GM18873 (cell line): ENCODE measurements around the gene STMN3.
A peak's percentile ranks its signal among the peaks of the same experiment; 100 is the strongest.
"Not testable (repeated sequence)": the region's sequence is repeated elsewhere in the genome, so short reads cannot be mapped to it uniquely, and the experiment has no call there.

ENCODE experiments used
- ATAC-seq: cut with Tn5 transposase; IDR thresholded peaks from one replicate; pipeline ENCODE4 v1.9.1; 2021; ENCODE audit warnings: mild to moderate bottlenecking, moderate library complexity, moderate number of reproducible peaks; ENCODE audit not compliant: unreplicated experiment, low FRiP score

Gene STMN3

DNA sequence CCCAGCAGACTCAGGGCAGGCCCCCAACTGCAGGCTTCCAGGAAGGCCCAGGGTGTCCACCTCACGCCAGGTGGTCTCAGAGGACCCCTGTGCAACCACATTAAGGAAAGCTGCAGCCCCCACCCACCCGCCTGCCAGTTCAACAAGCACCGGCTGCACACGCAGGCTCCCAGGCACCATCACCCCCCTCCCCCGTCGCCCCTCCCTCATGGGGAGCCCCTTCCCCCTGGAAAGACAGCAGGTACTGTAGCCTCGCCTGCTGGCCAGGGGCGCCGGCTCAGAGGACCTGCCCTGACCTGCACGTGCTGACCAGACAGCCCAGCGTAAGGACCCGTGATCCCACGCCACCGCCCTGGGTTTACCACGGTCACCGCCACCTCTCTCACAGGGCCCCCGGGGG is 12.5 kb downstream of the STMN3 start:
- not testable (repeated sequence) for ATAC-seq

DNA sequence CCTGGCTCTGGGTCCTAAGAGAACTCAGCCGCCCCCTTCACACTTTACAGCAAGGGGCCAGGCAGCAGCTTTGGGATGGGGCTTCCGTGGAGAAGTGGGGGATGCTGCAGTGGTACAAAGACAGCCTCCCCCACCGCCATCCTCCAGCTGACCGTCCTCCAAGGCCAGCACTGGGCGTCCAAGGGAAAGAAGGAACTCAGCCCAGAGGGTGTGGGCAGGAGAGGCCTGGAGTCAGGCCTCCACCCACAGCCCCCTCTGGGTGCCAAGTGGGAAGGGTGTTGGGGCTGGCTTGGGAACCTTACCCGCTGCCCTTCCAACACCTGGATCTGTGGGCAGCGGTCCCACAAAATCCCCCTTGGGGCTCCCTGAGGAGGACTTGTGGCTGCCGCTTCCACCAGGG is 13.1 kb downstream of the STMN3 start:
- ATAC-seq: no peak

DNA sequence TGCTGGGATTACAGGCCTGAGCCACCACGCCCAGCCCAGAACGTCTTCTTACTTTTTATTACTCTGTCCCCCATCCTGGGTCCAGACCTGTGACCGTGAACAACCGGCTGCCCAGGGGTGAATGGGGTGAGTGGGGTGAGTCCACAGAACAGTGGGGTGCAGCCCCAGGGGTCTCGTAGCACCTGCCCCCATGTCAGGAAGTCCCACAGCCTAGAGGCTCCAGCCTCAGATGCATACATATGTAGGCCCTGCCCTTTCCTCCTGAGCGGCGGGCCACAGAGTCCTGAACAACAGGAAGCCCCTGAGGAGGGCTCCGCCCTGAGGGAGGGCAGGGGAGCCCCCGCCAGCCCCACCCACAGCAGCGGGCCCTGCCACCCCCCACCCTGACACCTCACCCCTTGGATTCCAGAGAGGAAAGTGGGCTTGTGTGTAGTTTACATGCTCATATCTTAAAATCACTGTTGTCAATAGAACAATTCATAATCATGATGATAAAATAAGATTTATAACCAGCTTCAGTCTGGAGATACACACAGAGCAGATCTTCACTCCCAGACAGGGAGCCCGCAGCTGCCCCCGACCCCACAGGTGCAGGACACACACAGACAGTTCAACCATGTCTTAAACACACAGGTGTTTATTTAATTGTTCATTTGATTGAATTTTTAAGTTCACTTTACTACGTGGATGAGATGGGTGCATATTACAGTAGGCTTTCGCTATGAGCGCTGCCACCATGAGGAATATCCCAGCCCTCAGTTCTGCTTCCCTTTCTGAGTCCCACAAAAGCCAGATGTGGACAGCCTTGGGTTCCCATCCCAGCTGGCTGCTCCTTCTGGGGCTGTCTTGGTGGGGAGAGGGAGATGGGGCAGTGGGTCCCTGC is 13.9 kb downstream of the STMN3 start:
- no peak for ATAC-seq

DNA sequence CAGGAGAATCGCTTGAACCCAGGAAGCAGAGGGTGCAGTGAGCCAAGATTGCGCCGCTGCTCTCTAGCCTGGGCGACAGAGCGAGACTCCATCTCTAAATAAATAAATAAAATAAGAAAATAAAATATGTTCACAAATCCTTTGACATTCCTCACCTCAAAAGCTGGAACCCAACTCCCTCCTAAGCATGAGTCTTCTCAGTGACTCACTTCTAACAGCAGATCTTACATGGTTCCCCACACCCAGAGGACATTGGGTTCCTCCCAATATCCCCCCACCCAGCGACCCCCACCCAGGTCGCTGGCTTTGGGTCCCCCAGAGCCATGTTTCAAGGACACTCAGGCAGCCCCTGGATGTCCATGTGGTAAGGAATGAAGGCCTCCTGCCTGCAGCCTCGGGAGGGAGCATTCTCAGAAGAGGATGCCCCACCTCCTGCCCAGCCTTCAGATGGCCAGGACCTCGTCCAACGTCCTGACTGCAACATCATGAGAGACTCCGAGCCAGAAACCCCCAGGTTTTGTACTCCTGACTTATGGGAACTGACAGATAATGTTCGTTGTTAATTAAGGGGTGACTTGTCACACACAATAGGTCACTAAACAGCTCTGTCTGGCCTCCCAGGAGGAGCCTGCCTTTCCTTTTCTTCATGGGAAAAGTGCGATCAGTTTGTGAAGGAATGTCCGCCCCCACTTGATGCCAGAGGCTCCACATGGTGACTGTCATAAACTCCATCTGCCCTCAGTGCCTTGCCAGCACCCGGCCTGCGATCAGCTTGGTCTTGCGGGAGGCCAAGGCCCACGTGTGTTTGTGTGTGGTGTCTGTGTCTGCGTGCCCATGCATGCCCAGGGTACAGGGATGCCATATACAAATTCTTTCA is 16.2 kb downstream of the STMN3 start:
- no peak for ATAC-seq

DNA sequence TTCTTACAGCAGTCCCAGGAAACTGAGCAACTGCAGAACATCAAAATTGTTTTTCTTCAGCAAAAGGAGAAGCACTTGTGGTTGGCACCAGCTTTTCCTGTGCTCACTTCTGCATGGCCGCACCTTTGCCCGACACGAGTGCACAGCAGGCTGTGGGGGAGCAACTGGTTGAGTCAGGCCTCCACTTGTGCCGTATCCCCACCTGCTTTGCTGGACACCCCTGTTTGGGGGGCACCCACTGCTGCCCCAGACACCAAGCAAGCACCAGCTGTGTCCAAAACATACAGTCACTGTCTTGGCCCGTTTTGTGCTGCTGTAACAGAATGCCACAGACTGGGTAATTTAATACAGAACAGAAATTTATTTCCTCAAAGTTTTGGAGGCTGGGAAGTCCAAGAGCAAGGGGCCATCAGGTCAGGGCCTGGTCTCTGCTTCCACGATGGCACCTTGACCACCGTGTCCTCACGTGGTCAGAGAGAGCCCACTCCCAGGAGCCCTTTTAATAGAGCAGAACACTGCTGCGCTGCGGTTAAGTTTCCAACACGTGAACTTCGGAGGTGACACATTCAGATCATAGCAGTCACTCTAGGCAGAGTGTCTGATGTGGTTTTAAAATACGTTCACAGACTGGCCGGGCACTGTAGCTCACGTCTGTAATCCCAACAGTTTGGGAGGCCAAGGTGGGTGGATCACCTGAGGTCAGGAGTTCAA is 17.6 kb downstream of the STMN3 start:
- ATAC-seq: no peak

DNA sequence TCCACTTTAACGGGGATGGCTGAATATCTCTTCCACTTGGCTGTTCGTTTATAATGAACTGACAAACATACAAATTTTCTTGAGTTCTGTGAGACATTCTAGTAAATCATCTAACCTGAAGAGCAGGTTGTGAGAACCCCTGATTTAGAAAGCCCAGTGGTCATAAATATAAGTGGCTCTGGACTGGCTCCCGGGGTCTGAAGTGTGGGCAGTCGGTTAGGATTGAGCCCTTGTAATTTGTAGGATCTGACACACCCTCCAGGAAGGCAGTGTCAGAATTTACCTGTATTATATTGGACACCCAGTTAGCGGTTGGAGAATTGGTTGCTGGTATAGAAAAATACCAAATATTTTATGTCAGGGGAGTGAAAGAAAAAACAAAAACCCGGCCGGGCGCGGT is 19.5 kb downstream of the STMN3 start:
- no peak for ATAC-seq

DNA sequence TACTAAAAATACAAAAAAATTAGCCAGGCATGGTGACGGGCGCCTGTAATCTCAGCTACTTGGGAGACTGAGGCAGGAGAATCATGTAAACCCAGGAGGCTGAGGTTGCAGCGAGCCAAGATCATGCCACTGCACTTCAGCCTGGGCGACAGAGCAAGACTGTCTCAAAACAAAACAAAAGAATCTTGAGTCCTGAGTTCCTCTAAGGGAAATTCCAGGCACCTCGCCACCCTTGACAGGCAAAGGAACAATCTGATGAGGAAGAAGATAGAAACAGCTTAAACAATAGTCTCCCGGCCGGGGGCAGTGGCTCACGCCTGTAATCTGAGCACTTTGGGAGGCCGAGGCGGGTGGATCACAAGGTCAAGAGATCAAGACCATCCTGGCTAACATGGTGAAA is 21.8 kb downstream of the STMN3 start:
- ATAC-seq: not testable (repeated sequence)

DNA sequence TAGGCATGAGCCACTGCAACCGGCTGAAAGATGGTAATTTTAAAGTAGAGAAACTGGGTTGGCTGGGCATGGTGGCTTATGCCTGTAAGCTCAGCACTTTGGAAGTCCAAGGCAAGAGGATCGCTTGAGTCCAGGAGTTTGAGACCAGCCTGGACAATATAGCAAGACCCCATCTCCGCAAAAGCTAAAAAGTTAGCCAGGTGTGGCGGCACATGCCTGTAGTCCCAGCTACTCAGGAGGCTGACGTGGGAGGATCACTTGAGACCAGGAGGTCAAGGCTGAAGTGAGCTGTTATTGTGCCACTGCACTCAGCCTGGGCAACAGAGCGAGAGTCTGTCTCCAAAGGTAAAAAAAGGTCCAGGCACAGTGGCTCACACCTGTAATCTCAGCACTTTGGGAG is 22.3 kb downstream of the STMN3 start:
- not testable (repeated sequence) for ATAC-seq

DNA sequence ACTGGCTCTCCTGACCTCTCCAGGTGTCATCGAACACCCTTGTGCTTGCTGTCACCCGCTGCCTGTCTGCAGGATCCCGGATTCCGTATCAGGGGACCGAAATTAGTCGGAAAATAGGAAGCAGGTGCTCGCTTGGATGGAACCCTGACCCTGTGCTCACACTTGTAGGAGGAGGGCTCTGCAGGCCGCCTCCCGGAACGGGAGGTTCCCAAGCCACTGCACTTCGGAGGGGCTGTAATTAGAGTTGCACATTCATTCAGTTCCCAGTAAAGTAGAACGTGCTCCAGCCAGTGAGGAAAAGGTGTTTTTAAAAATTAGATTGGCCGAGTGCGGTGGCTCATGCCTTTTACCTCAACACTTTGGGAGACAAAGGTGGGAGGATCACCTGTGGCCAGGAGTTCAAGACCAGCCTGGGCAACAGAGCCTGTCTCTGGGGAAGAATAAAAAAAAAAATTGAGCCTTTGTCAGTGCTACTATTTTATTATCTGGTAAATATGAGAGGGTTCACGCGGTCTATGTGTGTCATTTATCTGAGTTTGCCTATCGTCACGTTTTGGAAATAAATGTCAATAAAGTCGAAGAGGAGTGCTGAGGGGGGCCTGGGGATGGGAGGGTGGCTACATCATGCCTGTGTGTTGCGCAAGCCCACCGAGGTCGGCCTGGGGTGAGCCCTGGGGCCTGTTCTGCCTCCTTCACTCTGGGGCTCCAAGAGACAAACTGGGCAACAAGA is 24.8 kb downstream of the STMN3 start:
- ATAC-seq: no peak

DNA sequence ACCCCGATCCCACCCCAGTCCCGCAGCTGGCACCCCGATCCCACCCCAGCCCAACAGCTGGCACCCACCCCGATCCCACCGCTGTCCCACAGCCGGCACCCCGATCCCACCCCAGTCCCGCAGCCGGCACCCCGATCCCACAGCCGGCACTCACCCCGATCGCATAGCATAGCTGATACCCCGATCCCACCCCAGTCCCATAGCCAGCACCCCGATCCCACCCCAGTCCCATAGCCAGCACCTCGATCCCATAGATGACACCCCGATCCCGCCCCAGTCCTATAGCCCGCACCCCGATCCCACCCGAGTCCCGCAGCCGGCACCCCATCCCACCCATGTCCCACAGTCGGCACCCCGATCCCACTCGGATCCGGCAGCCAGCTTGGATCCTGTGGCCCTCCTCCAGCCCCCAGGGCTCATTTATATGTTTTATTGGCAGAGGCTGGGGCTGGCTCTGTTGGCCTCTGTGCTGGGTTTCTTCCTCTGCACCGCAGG is 25.4 kb downstream of the STMN3 start:
- no peak for ATAC-seq

DNA sequence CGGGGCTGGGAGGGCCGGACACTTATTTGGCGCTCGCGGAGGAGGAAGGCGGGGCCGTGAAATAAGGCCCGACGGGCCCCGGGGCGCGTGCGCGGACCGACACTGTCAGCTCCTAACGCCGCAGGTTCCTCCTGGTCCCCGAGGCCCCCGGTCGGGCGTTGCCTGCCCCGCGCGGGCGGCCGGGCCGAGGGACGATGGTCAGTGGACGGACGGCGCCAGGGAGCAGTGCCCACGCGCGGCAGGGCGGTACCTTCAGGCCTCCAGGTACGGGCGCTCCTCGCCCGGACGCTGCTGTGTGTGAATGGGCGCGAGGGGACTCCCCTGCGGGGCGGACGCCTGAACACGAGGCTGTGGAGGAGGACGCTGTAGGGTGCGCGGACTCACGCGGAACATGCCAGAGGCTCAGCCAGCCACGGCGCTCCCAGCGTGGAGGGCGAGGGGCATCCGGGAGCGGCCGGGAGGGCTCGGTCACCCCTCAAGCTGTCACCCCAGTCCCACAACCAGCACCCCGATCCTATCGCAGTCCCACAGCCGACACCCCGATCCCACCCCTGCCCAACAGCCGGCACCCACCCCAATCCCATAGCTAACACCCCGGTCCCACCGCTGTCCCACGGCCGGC is 26.0 kb downstream of the STMN3 start:
- peak; percentile 66 for ATAC-seq

DNA sequence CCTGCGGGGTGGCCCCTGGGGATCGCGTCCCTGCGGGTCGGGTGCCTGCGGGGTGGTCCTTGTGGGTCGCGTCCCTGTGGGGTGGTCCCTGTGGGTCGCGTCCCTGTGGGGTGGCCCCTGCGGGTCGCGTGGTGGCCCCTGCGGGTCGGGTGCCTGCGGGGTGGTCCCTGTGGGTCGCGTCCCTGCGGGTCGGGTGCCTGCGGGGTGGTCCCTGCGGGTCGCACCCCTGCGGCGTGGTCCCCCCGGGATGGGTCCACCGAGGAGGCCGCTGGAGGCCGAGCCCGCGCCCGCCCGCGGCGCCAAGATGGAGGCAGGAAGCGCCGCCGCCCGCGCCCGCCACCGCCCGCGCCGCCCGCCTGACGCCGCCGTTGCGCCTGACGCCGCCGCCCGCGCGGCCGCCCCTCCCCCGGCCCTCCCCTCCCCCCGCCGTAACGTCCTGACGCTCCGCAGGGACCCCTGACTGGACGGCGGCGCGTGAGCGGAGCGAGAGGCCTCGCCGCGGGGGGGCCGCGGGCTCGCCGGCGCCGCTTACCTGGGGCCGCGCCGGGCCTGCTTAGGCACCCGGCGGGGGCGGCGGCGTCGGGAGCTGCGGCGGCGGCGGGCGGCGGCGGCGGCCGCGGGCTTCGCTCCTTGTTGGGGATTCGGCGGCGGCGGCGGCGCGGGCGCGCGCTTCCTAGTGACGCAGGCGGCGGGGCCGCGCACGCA is 26.6 kb downstream of the STMN3 start, which contains the start of gene GMEB2:
TSS of gene GMEB2 (minus strand) at position 678 of the 705 bp plus-strand sequence. CDS start 7,704 bp downstream, outside the sequence.
- peak; percentile 21 for ATAC-seq

DNA sequence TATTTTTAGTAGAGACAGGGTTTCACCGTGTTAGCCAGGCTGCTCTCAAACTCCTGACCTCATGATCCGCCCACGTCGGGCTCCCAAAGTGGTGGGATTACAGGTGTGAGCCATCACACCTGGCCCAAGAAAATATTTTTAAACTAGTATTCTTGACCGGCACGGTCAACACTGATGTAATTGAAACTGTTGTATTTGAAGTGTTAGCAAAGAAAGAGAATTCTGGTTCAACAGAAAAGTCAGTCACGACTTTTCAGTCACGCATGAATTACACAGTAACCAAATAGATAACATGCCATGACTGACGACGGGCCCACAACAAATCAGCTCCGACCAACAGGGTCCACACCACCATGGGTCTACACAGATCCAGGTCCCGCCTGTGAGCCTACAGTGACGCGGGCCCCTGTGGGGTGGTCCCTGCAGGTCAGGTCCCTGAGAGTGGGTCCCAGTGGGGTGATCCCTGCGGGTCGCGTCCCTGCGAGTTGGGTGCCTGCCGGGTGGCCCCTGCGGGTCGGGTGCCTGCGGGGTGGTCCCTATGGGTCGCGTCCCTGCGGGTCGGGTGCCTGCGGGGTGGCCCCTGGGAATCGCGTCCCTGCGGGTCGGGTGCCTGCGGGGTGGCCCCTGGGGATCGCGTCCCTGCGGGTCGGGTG is 27.3 kb downstream of the STMN3 start:
- no peak for ATAC-seq

DNA sequence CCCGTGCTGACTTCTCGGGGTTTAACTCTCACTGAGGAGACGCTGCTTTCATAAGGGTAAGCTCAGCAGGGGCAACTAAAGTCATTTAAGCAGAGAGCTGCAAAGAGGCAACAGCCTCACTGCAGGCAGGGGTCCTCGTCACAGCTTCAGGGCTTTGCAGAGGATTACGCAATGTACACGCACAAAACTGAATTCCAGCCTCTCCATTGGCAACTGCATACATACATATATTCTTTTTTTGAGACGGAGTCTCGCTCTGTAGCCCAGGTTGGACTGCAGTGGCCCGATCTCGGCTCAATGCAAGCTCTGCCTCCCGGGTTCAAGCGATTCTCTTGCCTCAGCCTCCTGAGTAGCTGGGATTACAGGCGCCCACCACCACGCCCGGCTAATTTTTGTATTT is 28.7 kb downstream of the STMN3 start:
- no peak for ATAC-seq

DNA sequence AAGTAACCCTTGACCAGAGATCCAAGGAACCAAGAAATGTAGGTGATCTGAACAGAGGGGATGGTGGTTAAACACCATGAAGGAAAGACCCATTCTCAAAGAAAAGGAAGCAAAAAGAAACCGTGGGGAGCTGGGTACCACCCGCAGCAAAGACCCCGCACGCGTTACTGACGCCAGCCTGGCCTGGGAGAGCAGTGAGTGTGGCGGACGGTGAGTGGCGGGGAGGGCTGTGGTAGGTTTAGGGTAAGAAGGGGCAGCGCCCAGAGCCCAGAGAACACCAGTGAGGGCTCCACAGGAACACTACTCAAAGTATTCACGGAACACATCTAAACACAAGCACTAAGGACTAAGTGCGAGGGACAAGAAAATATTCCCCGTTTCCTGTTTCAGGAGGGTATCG is 30.5 kb downstream of the STMN3 start:
- no peak for ATAC-seq

DNA sequence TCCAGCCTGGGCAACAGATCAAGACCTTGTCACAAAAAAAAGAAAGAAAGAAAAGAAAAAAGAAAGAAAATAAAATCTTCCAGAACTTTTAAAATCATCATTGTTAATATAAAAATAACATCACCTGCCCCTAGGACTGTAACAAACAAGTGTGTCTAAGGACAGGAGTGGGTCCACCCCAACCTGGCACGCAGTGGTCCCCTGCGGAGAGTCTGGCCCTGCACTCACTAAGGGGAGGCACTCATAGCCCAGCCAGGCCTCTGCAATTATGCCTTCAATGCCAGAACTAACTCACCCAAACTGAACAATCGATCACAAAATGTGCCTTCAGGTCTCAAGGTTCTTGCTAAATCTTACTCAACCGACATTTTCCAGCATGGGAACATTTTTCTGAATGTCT is 31.1 kb downstream of the STMN3 start:
- ATAC-seq: no peak

DNA sequence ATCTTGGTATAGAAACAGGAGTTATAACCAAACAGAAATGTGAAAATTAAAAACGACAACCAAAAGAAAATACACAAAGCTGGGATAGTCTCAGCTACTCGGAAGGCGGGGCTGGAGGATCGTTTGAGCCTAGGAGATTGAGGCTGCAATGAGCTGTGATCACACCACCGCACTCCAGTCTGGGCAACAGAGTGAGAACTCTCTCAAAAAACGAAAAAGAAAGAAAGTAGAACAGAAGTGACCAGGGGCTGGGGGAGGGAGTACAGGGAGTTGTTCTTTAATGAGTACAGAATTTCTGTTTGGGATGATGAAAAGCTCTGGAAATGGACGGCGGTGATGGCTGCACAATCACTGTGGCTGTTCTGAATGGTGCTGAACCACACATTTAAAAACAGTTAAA is 32.2 kb downstream of the STMN3 start:
- no peak for ATAC-seq

DNA sequence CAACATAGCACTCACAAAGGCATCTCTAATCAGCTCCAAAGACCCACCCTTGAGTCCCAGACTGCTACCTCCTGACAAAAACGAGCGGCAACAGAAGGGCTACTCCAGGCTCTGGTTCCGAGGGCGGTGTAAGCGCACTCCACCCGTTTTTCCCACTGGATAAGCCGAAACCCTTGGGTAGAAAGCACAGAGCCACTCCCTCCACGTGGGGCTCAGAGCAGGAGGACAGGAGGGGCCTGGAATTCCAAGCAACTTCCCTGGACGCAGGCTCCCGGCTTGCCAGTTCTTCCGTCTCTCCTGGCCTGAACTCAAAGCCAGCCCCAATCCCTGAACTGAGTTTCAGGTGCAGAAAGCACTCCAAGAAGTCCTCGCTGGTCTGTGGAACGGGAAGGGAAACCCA is 33.7 kb downstream of the STMN3 start:
- no peak for ATAC-seq
